Endothelial cell of umbilical vein (primary cell): ENCODE results near the gene RBPJL. TPM values are rescaled to one million over a fixed set of nuclear protein-coding genes. Genes with fewer than 3 reads are reported as not detected.

Experiments used
- BruUV-seq: library from RNA; stranded (reverse); fragments of 400-500 nt; replicated peaks from 2 replicates; lab custom pipeline; 2021; lab: Mats Ljungman, UMichigan
- CTCF ChIA-PET: fragments of 300-600, 350-600 bp; sonication (Branson Sonifier 250); formaldehyde crosslinking; loops from one replicate; lab custom pipeline; 2021; ENCODE audit warnings: antibody characterized with exemption, inconsistent platforms; lab: Charles Lee
- POLR2A ChIA-PET: fragments of 300-600, 350-600 bp; sonication (Branson Sonifier 250); formaldehyde crosslinking; loops from one replicate; lab custom pipeline; 2021; ENCODE audit warnings: antibody characterized with exemption, inconsistent platforms; lab: Charles Lee
- DNase-seq: peaks from one replicate; pipeline ENCODE4 v3.0.0-alpha.2; 2011; ENCODE audit warnings: low read depth, low spot score
- FAIRE-seq: peaks from 2 replicates; lab custom pipeline; 2011; peaks lifted over from hg19 to GRCh38; lab: Jason Lieb, UNC
- H2AFZ ChIP-seq: 2 replicates; pipeline ENCODE4 v1.6.0; 2012; ENCODE audit warnings: low read depth, low read length, control low read depth, inconsistent platforms
- H3K27ac ChIP-seq: 2 replicates; pipeline ENCODE4 v1.5.1; 2011; ENCODE audit warnings: low read depth, mild to moderate bottlenecking, control low read depth, low read length, moderate library complexity; ENCODE audit not compliant: insufficient read depth
- H3K27me3 ChIP-seq, 2 experiments: 2 replicates each; pipeline versions ENCODE4 v1.6.0 to v1.6.1; 2011; ENCODE audit warnings: low read length in 2 of 2, mixed read lengths in 1 of 2; ENCODE audit not compliant: control insufficient read depth in 2 of 2, insufficient read depth in 2 of 2
- H3K36me3 ChIP-seq, 2 experiments: 2 replicates in 1 of 2; 3 replicates in 1 of 2; pipeline ENCODE4 v1.5.1; 2011; ENCODE audit warnings: low read length in 2 of 2, mild to moderate bottlenecking in 1 of 2, moderate library complexity in 1 of 2; ENCODE audit not compliant: control insufficient read depth in 2 of 2, insufficient read depth in 2 of 2; ENCODE audit errors: extremely low read depth in 1 of 2
- H3K4me1 ChIP-seq: 3 replicates; pipeline ENCODE4 v1.5.1; 2011; ENCODE audit warnings: mild to moderate bottlenecking, low read length; ENCODE audit not compliant: control insufficient read depth, insufficient read depth; ENCODE audit errors: extremely low read depth
- H3K4me2 ChIP-seq: 2 replicates; pipeline ENCODE4 v1.6.1; 2011; ENCODE audit warnings: low read length, control low read depth, mixed read lengths; ENCODE audit not compliant: insufficient read depth
- H3K4me3 ChIP-seq, 3 experiments: fragments of 200-600 bp in 1 of 3; sonication (generic), shearing (Covaris generic) in 1 of 3; replicated peaks in 1 of 3; 2 replicates each; pipeline ENCODE4 v1.5.1; 2011 to 2016; ENCODE audit warnings: control low read depth in 3 of 3, low read length in 3 of 3, mild to moderate bottlenecking in 2 of 3, inconsistent platforms in 1 of 3, low read depth in 1 of 3, moderate library complexity in 1 of 3; ENCODE audit not compliant: insufficient read depth in 1 of 3
- H3K79me2 ChIP-seq: 2 replicates; pipeline ENCODE4 v1.6.0; 2012; ENCODE audit warnings: low read length, inconsistent platforms; ENCODE audit not compliant: control insufficient read depth, insufficient read depth
- H3K9ac ChIP-seq: replicated peaks from 2 replicates; pipeline ENCODE3; 2011; ENCODE audit warnings: low read length, control low read depth; ENCODE audit not compliant: insufficient read depth; ENCODE audit errors: extremely low read depth
- H3K9me1 ChIP-seq: replicated peaks from 3 replicates; pipeline ENCODE4 v1.6.0; 2011; ENCODE audit warnings: mild to moderate bottlenecking, low read length; ENCODE audit not compliant: control insufficient read depth, insufficient read depth; ENCODE audit errors: extremely low read depth
- H3K9me3 ChIP-seq: replicated peaks from 2 replicates; pipeline ENCODE4 v1.5.1; 2012; ENCODE audit warnings: low read length, inconsistent platforms; ENCODE audit not compliant: control insufficient read depth, insufficient read depth
- H4K20me1 ChIP-seq: replicated peaks from 2 replicates; pipeline ENCODE3; 2011; ENCODE audit warnings: mild to moderate bottlenecking, low read length; ENCODE audit not compliant: control insufficient read depth, insufficient read depth; ENCODE audit errors: extremely low read depth
- CTCF ChIP-seq, 2 donors: IDR thresholded peaks; 1 replicate in 1 of 2; 2 replicates in 1 of 2; pipeline ENCODE4 v1.5.1; 2011; ENCODE audit warnings: low read length in 2 of 2, mild to moderate bottlenecking in 2 of 2, moderate library complexity in 2 of 2, control low read depth in 1 of 2, inconsistent platforms in 1 of 2, low read depth in 1 of 2; ENCODE audit not compliant: insufficient read depth in 1 of 2; ENCODE audit errors: extremely low read depth in 1 of 2
- EZH2 ChIP-seq: IDR thresholded peaks from 2 replicates; pipeline ENCODE4 v1.6.1; 2012; ENCODE audit warnings: borderline replicate concordance, low read depth, mild to moderate bottlenecking, moderate library complexity, low read length, inconsistent platforms; ENCODE audit not compliant: severe bottlenecking
- GATA2 ChIP-seq: IDR thresholded peaks from 2 replicates; pipeline ENCODE4 v1.7.0; 2011; ENCODE audit warnings: low read depth, mild to moderate bottlenecking, moderate library complexity, mixed read lengths, low read length; ENCODE audit not compliant: insufficient read length, insufficient read depth
- JUN ChIP-seq: IDR thresholded peaks from 2 replicates; pipeline ENCODE4 v1.6.1; 2011; ENCODE audit warnings: borderline replicate concordance, low read depth; ENCODE audit not compliant: insufficient read length, insufficient read depth
- MAX ChIP-seq: IDR thresholded peaks from 2 replicates; pipeline ENCODE4 v1.6.1; 2011; ENCODE audit not compliant: insufficient read depth, insufficient read length
- MYC ChIP-seq: IDR thresholded peaks from one replicate; pipeline ENCODE4 v1.6.1; 2011; ENCODE audit warnings: mild to moderate bottlenecking, low read depth, low read length
- POLR2A ChIP-seq: IDR thresholded peaks from 2 replicates; pipeline ENCODE4 v1.6.1; 2012; ENCODE audit warnings: low read depth, mild to moderate bottlenecking, control low read depth, low read length
- POLR2AphosphoS5 ChIP-seq: IDR thresholded peaks from 2 replicates; pipeline ENCODE4 v1.6.1; 2012; ENCODE audit warnings: low read depth, mild to moderate bottlenecking, control low read depth, low read length, moderate library complexity; ENCODE audit not compliant: insufficient read depth
- dilution Hi-C: fragments of 300-500 bp; cut with MboI; formaldehyde crosslinking; loops from one replicate; pipeline ENCODE4 v1.15.0; 2019; ENCODE audit warnings: low sequenced_read_pairs; ENCODE audit not compliant: extremely low pct_ligation_motif_present
- intact Hi-C: fragments of 100-400 bp; cut with micrococcal nuclease; formaldehyde crosslinking; loops from one replicate; pipeline ENCODE4 v1.10.0; 2022
- polyA plus RNA-seq, 4 experiments: library from polyadenylated mRNA; depleted of rRNA in 3 of 4; stranded (reverse) in 3 of 4; unstranded in 1 of 4; fragments of >200 nt; gene quantifications; 2 replicates each; pipeline versions ENCODE4 v1.2.1 to v1.2.3, GENCODE V29; 2011 to 2012; ENCODE audit warnings: missing spikeins in 1 of 4
- total RNA-seq: library from RNA; stranded (reverse); gene quantifications from 2 replicates; pipeline ENCODE4 v1.2.3, GENCODE V29; 2021

RBPJL gene
- total and polyA plus RNA-seq, 2 donors (not counting 3 experiments of a cell fraction or from before 2014, with no cell fraction given) = not detected

GRCh38 chr20:45315672-45316071, 9.0 kb downstream of the RBPJL start:
- H3K4me3 ChIP-seq = no peak overlapping the region
- dilution Hi-C loops (no loop called here), intact Hi-C loops (no loop called here)
- H3K4me2 ChIP-seq = no peak overlapping the region
- BruUV-seq = no TSS peak
- H3K79me2 ChIP-seq = no peaks in the 10 kb centered on the region
- DNase-seq = no peak
- H3K9me1 ChIP-seq = no peaks in the 10 kb centered on the region
- H4K20me1 ChIP-seq = no peaks in the 10 kb centered on the region
- no peak overlapping the region for H3K9ac ChIP-seq
- no peak overlapping the region for H3K27ac ChIP-seq
- no peaks in the 10 kb centered on the region for H3K9me3 ChIP-seq
- H3K36me3 ChIP-seq = no peaks in the 10 kb centered on the region
- no peak overlapping the region for H2AFZ ChIP-seq
- FAIRE-seq = no peak
- H3K4me1 ChIP-seq = no peaks in the 10 kb centered on the region
- POLR2A ChIA-PET = no interaction called here
- H3K27me3 ChIP-seq = peaks cover 23 to 24% of the 10 kb centered on the region in 2 experiments
- CTCF ChIA-PET = interaction anchor here (1.0 to 15.2 kb wide), 7 partner anchors 22 to 456 kb away, joined by 3 to 389 read pairs (median 8); partner anchors contain the start of gene SYS1
- TF ChIP-seq JUN (no peak), EZH2 (no peak), MAX (no peak), CTCF (IDR thresholded peaks at IDR 0.05; ENCODE audit: extremely low read depth in 1 of 2, insufficient read depth in 1 of 2, low read depth in 1 of 2, low read length in 2 of 2) (no peak), GATA2 (no peak), POLR2AphosphoS5 (no peak), POLR2A (no peak), MYC (no peak)
